GM23338 (cell line): ENCODE data around the gene POLR2H.

ENCODE experiments used
- EZH2 ChIP-seq: fragments of 200-600 bp; sonication (generic); IDR thresholded peaks from one replicate; pipeline ENCODE4 v1.8.0; 2017; ENCODE audit warnings: antibody characterized with exemption, mild to moderate bottlenecking, low read depth; ENCODE audit not compliant: unreplicated experiment
- EZH2phosphoT487 ChIP-seq: fragments of 200-600 bp; sonication (generic); IDR thresholded peaks from one replicate; pipeline ENCODE4 v1.8.1; 2018; ENCODE audit warnings: antibody characterized with exemption; ENCODE audit not compliant: unreplicated experiment
- NANOG ChIP-seq: IDR thresholded peaks from 2 replicates; pipeline ENCODE4 v1.6.1; 2016; ENCODE audit warnings: antibody characterized with exemption, borderline replicate concordance
- POLR2AphosphoS5 ChIP-seq: IDR thresholded peaks from 2 replicates; pipeline ENCODE4 v1.6.1; 2016; ENCODE audit warnings: antibody characterized with exemption, low read depth
- TF ChIP-seq, protein P1 (sequence below): IDR thresholded peaks from one replicate; pipeline ENCODE4 v1.6.1; 2018; ENCODE audit warnings: antibody characterized with exemption; ENCODE audit not compliant: unreplicated experiment
- TF ChIP-seq, protein P2 (sequence below), 2 experiments: fragments of 200-600 bp in 1 of 2; sonication (generic) in 1 of 2; conservative IDR thresholded peaks; 2 replicates each; pipeline versions ENCODE4 v1.5.1 to v1.6.1; 2016 to 2017; ENCODE audit warnings: antibody characterized with exemption in 2 of 2, low read depth in 2 of 2, mild to moderate bottlenecking in 2 of 2, moderate library complexity in 1 of 2
- TF ChIP-seq, protein P3 (sequence below): IDR thresholded peaks from 2 replicates; pipeline ENCODE4 v1.6.1; 2016; ENCODE audit warnings: antibody characterized with exemption

DNA sequence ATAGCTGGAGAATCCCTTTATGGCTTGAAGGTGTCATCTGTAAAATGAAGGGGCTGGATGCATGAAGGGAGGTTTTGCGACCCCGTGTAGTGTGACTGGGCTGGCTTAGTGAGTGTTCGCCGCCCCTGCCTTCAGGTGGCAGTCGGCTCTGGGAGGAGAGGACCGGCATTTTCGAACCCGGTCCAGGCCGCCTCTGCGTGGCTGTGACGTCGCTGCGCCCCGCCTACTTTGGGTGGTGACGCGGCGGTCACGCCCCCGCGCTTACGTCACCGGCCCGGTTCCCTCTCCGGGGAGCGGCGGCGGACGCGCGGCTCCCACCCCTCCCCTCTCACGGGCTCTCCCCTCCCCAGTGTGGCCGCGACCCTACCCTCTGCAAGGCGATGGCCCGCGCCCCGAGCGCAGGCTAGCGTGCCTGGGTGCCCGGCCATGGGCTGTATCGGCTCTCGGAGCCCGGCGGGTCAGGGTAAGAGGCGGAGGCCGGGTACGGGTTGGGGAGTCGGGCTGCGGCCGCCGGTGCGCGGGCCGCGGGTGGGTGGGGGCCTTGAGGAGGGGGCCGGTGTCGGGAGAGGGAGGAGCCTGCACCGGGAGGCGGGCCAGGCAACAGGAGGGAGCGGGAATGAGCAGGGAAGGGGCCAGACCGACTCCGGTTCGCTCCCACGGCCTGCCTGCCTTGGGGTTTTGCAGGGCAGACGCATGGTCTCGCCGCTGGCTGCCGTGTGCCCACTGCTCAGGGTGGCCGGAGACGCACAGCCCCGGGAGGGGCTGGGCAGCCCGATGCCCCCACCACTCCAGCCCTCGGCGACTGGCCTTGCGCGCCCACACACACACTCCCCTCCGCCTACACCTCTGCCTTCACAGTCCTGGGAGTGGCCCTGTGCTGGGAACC is 25.6 kb upstream of the POLR2H start:
- TF ChIP-seq, protein P1, sequence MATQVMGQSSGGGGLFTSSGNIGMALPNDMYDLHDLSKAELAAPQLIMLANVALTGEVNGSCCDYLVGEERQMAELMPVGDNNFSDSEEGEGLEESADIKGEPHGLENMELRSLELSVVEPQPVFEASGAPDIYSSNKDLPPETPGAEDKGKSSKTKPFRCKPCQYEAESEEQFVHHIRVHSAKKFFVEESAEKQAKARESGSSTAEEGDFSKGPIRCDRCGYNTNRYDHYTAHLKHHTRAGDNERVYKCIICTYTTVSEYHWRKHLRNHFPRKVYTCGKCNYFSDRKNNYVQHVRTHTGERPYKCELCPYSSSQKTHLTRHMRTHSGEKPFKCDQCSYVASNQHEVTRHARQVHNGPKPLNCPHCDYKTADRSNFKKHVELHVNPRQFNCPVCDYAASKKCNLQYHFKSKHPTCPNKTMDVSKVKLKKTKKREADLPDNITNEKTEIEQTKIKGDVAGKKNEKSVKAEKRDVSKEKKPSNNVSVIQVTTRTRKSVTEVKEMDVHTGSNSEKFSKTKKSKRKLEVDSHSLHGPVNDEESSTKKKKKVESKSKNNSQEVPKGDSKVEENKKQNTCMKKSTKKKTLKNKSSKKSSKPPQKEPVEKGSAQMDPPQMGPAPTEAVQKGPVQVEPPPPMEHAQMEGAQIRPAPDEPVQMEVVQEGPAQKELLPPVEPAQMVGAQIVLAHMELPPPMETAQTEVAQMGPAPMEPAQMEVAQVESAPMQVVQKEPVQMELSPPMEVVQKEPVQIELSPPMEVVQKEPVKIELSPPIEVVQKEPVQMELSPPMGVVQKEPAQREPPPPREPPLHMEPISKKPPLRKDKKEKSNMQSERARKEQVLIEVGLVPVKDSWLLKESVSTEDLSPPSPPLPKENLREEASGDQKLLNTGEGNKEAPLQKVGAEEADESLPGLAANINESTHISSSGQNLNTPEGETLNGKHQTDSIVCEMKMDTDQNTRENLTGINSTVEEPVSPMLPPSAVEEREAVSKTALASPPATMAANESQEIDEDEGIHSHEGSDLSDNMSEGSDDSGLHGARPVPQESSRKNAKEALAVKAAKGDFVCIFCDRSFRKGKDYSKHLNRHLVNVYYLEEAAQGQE: no peak
- peak; percentile 86 for TF ChIP-seq POLR2AphosphoS5
- TF ChIP-seq, protein P2, sequence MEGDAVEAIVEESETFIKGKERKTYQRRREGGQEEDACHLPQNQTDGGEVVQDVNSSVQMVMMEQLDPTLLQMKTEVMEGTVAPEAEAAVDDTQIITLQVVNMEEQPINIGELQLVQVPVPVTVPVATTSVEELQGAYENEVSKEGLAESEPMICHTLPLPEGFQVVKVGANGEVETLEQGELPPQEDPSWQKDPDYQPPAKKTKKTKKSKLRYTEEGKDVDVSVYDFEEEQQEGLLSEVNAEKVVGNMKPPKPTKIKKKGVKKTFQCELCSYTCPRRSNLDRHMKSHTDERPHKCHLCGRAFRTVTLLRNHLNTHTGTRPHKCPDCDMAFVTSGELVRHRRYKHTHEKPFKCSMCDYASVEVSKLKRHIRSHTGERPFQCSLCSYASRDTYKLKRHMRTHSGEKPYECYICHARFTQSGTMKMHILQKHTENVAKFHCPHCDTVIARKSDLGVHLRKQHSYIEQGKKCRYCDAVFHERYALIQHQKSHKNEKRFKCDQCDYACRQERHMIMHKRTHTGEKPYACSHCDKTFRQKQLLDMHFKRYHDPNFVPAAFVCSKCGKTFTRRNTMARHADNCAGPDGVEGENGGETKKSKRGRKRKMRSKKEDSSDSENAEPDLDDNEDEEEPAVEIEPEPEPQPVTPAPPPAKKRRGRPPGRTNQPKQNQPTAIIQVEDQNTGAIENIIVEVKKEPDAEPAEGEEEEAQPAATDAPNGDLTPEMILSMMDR (conservative IDR thresholded peaks at IDR 0.05; ENCODE audit: low read depth in 2 of 2): peak in 1 of 2 experiments; percentile 35; a peak in 2 of 4 replicates
- no peak for TF ChIP-seq NANOG
- no peak for TF ChIP-seq EZH2phosphoT487
- no peak for TF ChIP-seq EZH2
- TF ChIP-seq, protein P3, sequence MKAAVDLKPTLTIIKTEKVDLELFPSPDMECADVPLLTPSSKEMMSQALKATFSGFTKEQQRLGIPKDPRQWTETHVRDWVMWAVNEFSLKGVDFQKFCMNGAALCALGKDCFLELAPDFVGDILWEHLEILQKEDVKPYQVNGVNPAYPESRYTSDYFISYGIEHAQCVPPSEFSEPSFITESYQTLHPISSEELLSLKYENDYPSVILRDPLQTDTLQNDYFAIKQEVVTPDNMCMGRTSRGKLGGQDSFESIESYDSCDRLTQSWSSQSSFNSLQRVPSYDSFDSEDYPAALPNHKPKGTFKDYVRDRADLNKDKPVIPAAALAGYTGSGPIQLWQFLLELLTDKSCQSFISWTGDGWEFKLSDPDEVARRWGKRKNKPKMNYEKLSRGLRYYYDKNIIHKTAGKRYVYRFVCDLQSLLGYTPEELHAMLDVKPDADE: peak; percentile 24; the same call in 1 of the 2 replicates
